Neuronal stem cell (in vitro differentiated cells): Measurements from ENCODE around the gene IL12RB1. TPM values are rescaled to one million over a fixed set of nuclear protein-coding genes. Genes with fewer than 3 reads are reported as not detected.

Experiments used
- DNase-seq: peaks from one replicate; pipeline ENCODE4 v3.0.0-alpha.2; 2013; ENCODE audit warnings: low spot score
- H2AFZ ChIP-seq: one replicate; pipeline ENCODE4 v1.6.1; 2013; ENCODE audit warnings: mild to moderate bottlenecking, low read length, inconsistent platforms
- H2AK5ac ChIP-seq: 2 replicates; pipeline ENCODE4 v1.6.1; 2013; ENCODE audit warnings: low read depth, mild to moderate bottlenecking, inconsistent platforms, low read length, moderate library complexity, mixed read lengths
- H2BK120ac ChIP-seq: 2 replicates; pipeline ENCODE4 v1.6.1; 2013; ENCODE audit warnings: low read depth, mild to moderate bottlenecking, inconsistent platforms, low read length, moderate library complexity, mixed read lengths
- H2BK12ac ChIP-seq: one replicate; pipeline ENCODE4 v1.6.1; 2013; ENCODE audit warnings: low read length, inconsistent platforms
- H2BK15ac ChIP-seq: 2 replicates; pipeline ENCODE4 v1.6.1; 2013; ENCODE audit warnings: mild to moderate bottlenecking, low read length, inconsistent platforms, mixed read lengths
- H2BK5ac ChIP-seq: one replicate; pipeline ENCODE4 v1.6.1; 2013; ENCODE audit warnings: inconsistent platforms, mild to moderate bottlenecking, low read length, moderate library complexity
- H3K14ac ChIP-seq: one replicate; pipeline ENCODE4 v1.6.1; 2013; ENCODE audit warnings: low read length, inconsistent platforms
- H3K18ac ChIP-seq: 2 replicates; pipeline ENCODE4 v1.6.1; 2013; ENCODE audit warnings: low read length, inconsistent platforms
- H3K23ac ChIP-seq: 2 replicates; pipeline ENCODE4 v1.6.1; 2013; ENCODE audit warnings: low read depth, mild to moderate bottlenecking, mixed read lengths, low read length, inconsistent platforms; ENCODE audit not compliant: poor library complexity
- H3K27ac ChIP-seq: replicated peaks from 3 replicates; pipeline ENCODE4 v1.5.1; 2013; ENCODE audit warnings: low read length, inconsistent platforms
- H3K27me3 ChIP-seq, 3 experiments: 2 replicates each; pipeline ENCODE4 v1.6.1; 2013; ENCODE audit warnings: low read length in 3 of 3, mild to moderate bottlenecking in 2 of 3, inconsistent platforms in 1 of 3, low read depth in 1 of 3, mixed read lengths in 1 of 3, moderate library complexity in 1 of 3; ENCODE audit not compliant: control insufficient read depth in 3 of 3, insufficient read depth in 3 of 3
- H3K36me3 ChIP-seq, 2 donors: replicated peaks in 1 of 2; 2 replicates each; pipeline ENCODE4 v1.6.1; 2013; ENCODE audit warnings: low read length in 2 of 2; ENCODE audit not compliant: control insufficient read depth in 2 of 2, insufficient read depth in 2 of 2
- H3K4ac ChIP-seq: 2 replicates; pipeline ENCODE4 v1.6.1; 2013; ENCODE audit warnings: inconsistent platforms, mild to moderate bottlenecking, low read length, moderate library complexity
- H3K4me1 ChIP-seq, 2 donors: 1 replicate in 1 of 2; 2 replicates in 1 of 2; pipeline ENCODE4 v1.6.1; 2013; ENCODE audit warnings: low read length in 2 of 2, low read depth in 1 of 2; ENCODE audit not compliant: control insufficient read depth in 2 of 2, insufficient read depth in 1 of 2
- H3K4me2 ChIP-seq: one replicate; pipeline ENCODE4 v1.6.1; 2013; ENCODE audit warnings: mild to moderate bottlenecking, low read length, inconsistent platforms; ENCODE audit not compliant: insufficient read depth, poor library complexity, severe bottlenecking
- H3K4me3 ChIP-seq, 2 donors: 2 replicates each; pipeline ENCODE4 v1.5.1; 2013; ENCODE audit warnings: low read length in 2 of 2, mild to moderate bottlenecking in 2 of 2, inconsistent platforms in 1 of 2, moderate library complexity in 1 of 2
- H3K79me1 ChIP-seq: one replicate; pipeline ENCODE4 v1.6.1; 2013; ENCODE audit warnings: low read depth, mild to moderate bottlenecking, inconsistent platforms, low read length, moderate library complexity
- H3K9ac ChIP-seq: one replicate; pipeline ENCODE4 v1.6.1; 2013; ENCODE audit warnings: mild to moderate bottlenecking, low read depth, low read length, inconsistent platforms; ENCODE audit not compliant: poor library complexity
- H3K9me3 ChIP-seq, 2 donors: replicated peaks in 1 of 2; 2 replicates each; pipeline versions ENCODE3 to v1.6.1; 2013; ENCODE audit warnings: low read length in 2 of 2, mild to moderate bottlenecking in 2 of 2, inconsistent platforms in 1 of 2, low read depth in 1 of 2, mixed read lengths in 1 of 2, moderate library complexity in 1 of 2; ENCODE audit not compliant: control insufficient read depth in 2 of 2, insufficient read depth in 1 of 2
- H4K8ac ChIP-seq: one replicate; pipeline ENCODE4 v1.6.1; 2013; ENCODE audit warnings: low read depth, mild to moderate bottlenecking, inconsistent platforms, low read length, moderate library complexity
- H4K91ac ChIP-seq: one replicate; pipeline ENCODE4 v1.6.1; 2013; ENCODE audit warnings: low read length, low read depth, mild to moderate bottlenecking, inconsistent platforms; ENCODE audit not compliant: poor library complexity
- WGBS, 2 donors: extraction: QIAGEN DNeasy Blood & Tissue Kit; methylation state at CpG; one replicate each; pipeline ENCODE4 v1.1.7; 2013; ENCODE audit warnings: missing lambda C conversion rate in 2 of 2, mixed read lengths in 1 of 2; ENCODE audit not compliant: insufficient read length in 2 of 2, insufficient replicate concordance in 1 of 2; ENCODE audit errors: extremely low coverage in 2 of 2; 5-methylcytosine and 5-hydroxymethylcytosine counted together
- polyA plus RNA-seq, 2 experiments: library from polyadenylated mRNA; stranded (reverse); fragments of 200-250 nt; gene quantifications; one replicate each; pipeline ENCODE4 v1.2.3, GENCODE V29; 2013

The IL12RB1 gene
- not detected for polyA plus RNA-seq (2013, experiment 1 of 2)
- polyA plus RNA-seq (2013, experiment 2 of 2): not detected

- Histone ChIP-seq H3K4me1 (peaks cover 0 to 1% of the 10 kb centered on the region in 2 donors), H3K23ac (no peak within 1 kb of the TSS), H2AFZ (peak within 1 kb of the TSS; percentile 6), H3K79me1 (peaks cover 2% of the 10 kb centered on the region), H2BK5ac (no peak within 1 kb of the TSS), H4K91ac (no peak within 1 kb of the TSS), H2BK12ac (no peak within 1 kb of the TSS), H3K4me3 (no peak within 1 kb of the TSS), H3K4ac (no peak within 1 kb of the TSS), H2BK15ac (no peak within 1 kb of the TSS), H3K9me3 (peaks cover 0 to 3% of the 10 kb centered on the region in 2 donors), H3K27ac (no peak within 1 kb of the TSS), H3K14ac (no peak within 1 kb of the TSS), H2BK120ac (no peak within 1 kb of the TSS), H4K8ac (no peak within 1 kb of the TSS), H3K4me2 (no peak within 1 kb of the TSS), H2AK5ac (no peak within 1 kb of the TSS), H3K27me3 (peaks cover 0 to 3% (median 0%) of the 10 kb centered on the region in 3 experiments), H3K36me3 (no peaks in the 10 kb centered on the region), H3K18ac (no peak within 1 kb of the TSS), H3K9ac (no peak within 1 kb of the TSS)
- DNase-seq: no peak
- WGBS, 2 donors: no CpG with 5 or more reads among the region's 12 CpGs
Measured at GRCh38 chr19:18086590-18087138, at the start of gene IL12RB1. Gene IL12RB1 (minus strand): TSS chr19:18086934. CDS start chr19:18086823, 111 bp downstream.

- H3K79me1 ChIP-seq: no peaks in the 10 kb centered on the region
- H3K14ac ChIP-seq: no peak overlapping the region
- H3K18ac ChIP-seq: no peak overlapping the region
- no CpG with 5 or more reads among the region's 18 CpGs for WGBS, 2 donors
- H4K91ac ChIP-seq: no peak overlapping the region
- no peak overlapping the region for H3K27ac ChIP-seq
- no peak overlapping the region for H3K9ac ChIP-seq
- H2BK5ac ChIP-seq: peak overlapping the region; percentile 75
- H3K4me2 ChIP-seq: no peak overlapping the region
- H2BK15ac ChIP-seq: no peak overlapping the region
- H4K8ac ChIP-seq: no peak overlapping the region
- no peak overlapping the region for H2AK5ac ChIP-seq
- H2BK12ac ChIP-seq: no peak overlapping the region
- H2BK120ac ChIP-seq: no peak overlapping the region
- peaks cover 22 to 75% of the 10 kb centered on the region in 2 donors for H3K36me3 ChIP-seq
- no peaks in the 10 kb centered on the region for H3K4me1 ChIP-seq
- no peak overlapping the region for H2AFZ ChIP-seq
- H3K4me3 ChIP-seq: no peak overlapping the region
- H3K27me3 ChIP-seq: no peaks in the 10 kb centered on the region
- peaks cover 0 to 2% of the 10 kb centered on the region in 2 donors for H3K9me3 ChIP-seq
- H3K23ac ChIP-seq: no peak overlapping the region
- no peak overlapping the region for H3K4ac ChIP-seq
- no peak for DNase-seq
Measured at GRCh38 chr19:18135712-18136584, 49.2 kb upstream of the IL12RB1 start.

GRCh38 chr19:18131841-18132596 lies 45.3 kb upstream of the IL12RB1 start:
- H3K36me3 ChIP-seq: peaks cover 33 to 83% of the 10 kb centered on the region in 2 donors

More at GRCh38 chr19:18131841-18132596, 45.3 kb upstream of the IL12RB1 start:
- no peak for DNase-seq
- Histone ChIP-seq H3K79me1 (no peaks in the 10 kb centered on the region), H3K4ac (no peak overlapping the region), H2BK15ac (no peak overlapping the region), H2BK5ac (no peak overlapping the region), H4K8ac (no peak overlapping the region), H3K23ac (no peak overlapping the region), H2BK120ac (no peak overlapping the region), H3K4me3 (no peak overlapping the region), H3K14ac (no peak overlapping the region), H3K4me1 (no peaks in the 10 kb centered on the region), H4K91ac (no peak overlapping the region), H2AFZ (no peak overlapping the region), H2BK12ac (no peak overlapping the region), H3K27ac (no peak overlapping the region), H3K4me2 (no peak overlapping the region), H3K27me3 (no peaks in the 10 kb centered on the region), H3K9me3 (peaks cover 0 to 2% of the 10 kb centered on the region in 2 donors), H2AK5ac (no peak overlapping the region), H3K9ac (no peak overlapping the region), H3K18ac (no peak overlapping the region)
- WGBS, 2 donors: no CpG with 5 or more reads among the region's 31 CpGs
